DOHH2 (cell line): Measurements from ENCODE around the gene PLA2G4A.

Experiments used
- CTCF ChIP-seq: fragments of 200-600 bp; sonication (generic); IDR thresholded peaks from one replicate; pipeline ENCODE4 v1.5.1; 2014; ENCODE audit warnings: antibody characterized with exemption, mild to moderate bottlenecking, low read depth, low read length; ENCODE audit not compliant: poor library complexity, severe bottlenecking
- EZH2phosphoT487 ChIP-seq: fragments of 200-600 bp; sonication (generic); IDR thresholded peaks from 2 replicates; pipeline ENCODE4 v1.6.1; 2017; ENCODE audit warnings: borderline replicate concordance, mild to moderate bottlenecking, antibody characterized with exemption, low read length, moderate library complexity, mixed read lengths

- TF ChIP-seq CTCF (no peak), EZH2phosphoT487 (no peak)
These were observed 68.3 kb downstream of the PLA2G4A start for GRCh38 chr1:186897008-186897407.
